Measurements from ENCODE around the gene PVALEF. TPM values are rescaled to one million over a fixed set of nuclear protein-coding genes. Genes with fewer than 3 reads are reported as not detected.
A peak's percentile ranks its signal among the peaks of the same experiment; 100 is the strongest.
"Not testable (repeated sequence)": the region's sequence is repeated elsewhere in the genome, so short reads cannot be mapped to it uniquely, and the experiment has no call there.

The PVALEF gene
- total RNA-seq, 1 donor from 2014 or later: not detected

DNA sequence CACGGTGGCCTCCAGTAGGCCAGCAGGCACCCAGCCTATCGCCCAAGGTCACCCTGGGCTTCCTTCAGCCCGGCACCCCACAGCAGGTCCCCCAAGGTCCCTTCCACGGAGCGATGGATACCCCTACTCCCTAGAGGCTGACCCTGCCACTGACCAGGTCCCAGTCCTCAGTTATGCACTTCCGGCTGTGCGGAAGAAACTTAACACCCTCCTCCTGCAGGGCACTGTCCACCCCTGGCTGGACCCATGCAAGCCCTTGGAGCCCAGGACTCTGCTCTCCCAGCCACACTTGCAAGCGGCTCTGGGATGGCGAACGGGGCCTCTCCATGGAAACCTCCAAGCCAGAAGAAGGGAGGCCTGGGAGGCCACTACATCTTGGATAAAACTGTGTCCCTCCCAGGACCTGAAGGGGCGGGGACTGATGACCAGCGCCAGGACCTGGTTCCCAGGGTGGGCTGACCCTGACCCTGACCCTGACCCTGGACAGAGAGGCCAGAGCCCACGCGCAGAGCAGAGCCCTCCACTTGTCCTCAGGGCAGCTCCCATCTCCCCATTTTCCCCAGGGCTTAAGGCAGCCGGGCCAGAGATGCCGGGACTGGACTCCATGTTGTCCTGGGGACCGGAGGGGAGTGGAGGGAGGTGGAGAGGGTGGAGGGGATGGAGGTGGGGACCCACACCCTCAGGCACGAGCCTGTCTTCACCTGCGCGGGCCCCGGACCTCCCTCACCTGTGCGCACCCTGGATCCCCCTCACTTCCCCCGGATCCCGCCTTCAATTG is 56.7 kb downstream of the PVALEF start:
- intact Hi-C loops (cut with DNase I): no loop called here
- TF ChIP-seq, protein P1, sequence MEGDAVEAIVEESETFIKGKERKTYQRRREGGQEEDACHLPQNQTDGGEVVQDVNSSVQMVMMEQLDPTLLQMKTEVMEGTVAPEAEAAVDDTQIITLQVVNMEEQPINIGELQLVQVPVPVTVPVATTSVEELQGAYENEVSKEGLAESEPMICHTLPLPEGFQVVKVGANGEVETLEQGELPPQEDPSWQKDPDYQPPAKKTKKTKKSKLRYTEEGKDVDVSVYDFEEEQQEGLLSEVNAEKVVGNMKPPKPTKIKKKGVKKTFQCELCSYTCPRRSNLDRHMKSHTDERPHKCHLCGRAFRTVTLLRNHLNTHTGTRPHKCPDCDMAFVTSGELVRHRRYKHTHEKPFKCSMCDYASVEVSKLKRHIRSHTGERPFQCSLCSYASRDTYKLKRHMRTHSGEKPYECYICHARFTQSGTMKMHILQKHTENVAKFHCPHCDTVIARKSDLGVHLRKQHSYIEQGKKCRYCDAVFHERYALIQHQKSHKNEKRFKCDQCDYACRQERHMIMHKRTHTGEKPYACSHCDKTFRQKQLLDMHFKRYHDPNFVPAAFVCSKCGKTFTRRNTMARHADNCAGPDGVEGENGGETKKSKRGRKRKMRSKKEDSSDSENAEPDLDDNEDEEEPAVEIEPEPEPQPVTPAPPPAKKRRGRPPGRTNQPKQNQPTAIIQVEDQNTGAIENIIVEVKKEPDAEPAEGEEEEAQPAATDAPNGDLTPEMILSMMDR (IDR thresholded peaks at IDR 0.05): no peak
- Histone ChIP-seq H3K36me3 (no peaks in the 10 kb centered on the region), H3K27me3 (no peaks in the 10 kb centered on the region), H3K4me3 (peak overlapping the region; percentile 75), H3K9me3 (no peaks in the 10 kb centered on the region), H3K4me1 (peaks cover 16% of the 10 kb centered on the region), H3K27ac (no peak overlapping the region)
- ATAC-seq (peak; percentile 0), DNase-seq (no peak)

DNA sequence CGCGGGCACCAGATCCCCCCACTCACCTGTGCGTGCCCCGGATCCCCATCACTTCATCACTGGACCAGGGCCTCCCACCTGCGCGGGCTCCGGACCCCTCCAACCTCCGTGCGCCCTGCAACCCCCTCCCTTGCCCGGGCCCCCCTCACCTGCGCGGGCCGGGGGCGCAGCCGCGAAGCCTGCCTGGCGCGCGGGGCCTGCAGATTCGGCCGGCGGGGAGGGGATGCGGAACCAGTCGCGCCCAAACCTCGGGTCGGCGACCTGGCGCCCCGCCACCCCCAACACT is 57.3 kb downstream of the PVALEF start:
- ATAC-seq (peak; percentile 1), DNase-seq (no peak)
- Histone ChIP-seq H3K4me1 (peaks cover 16% of the 10 kb centered on the region), H3K27ac (no peak overlapping the region), H3K4me3 (peak overlapping the region; percentile 75), H3K36me3 (no peaks in the 10 kb centered on the region), H3K27me3 (no peaks in the 10 kb centered on the region), H3K9me3 (no peaks in the 10 kb centered on the region)
- TF ChIP-seq, protein P1 (IDR thresholded peaks at IDR 0.05): no peak
- intact Hi-C loops (cut with DNase I): no loop called here

DNA sequence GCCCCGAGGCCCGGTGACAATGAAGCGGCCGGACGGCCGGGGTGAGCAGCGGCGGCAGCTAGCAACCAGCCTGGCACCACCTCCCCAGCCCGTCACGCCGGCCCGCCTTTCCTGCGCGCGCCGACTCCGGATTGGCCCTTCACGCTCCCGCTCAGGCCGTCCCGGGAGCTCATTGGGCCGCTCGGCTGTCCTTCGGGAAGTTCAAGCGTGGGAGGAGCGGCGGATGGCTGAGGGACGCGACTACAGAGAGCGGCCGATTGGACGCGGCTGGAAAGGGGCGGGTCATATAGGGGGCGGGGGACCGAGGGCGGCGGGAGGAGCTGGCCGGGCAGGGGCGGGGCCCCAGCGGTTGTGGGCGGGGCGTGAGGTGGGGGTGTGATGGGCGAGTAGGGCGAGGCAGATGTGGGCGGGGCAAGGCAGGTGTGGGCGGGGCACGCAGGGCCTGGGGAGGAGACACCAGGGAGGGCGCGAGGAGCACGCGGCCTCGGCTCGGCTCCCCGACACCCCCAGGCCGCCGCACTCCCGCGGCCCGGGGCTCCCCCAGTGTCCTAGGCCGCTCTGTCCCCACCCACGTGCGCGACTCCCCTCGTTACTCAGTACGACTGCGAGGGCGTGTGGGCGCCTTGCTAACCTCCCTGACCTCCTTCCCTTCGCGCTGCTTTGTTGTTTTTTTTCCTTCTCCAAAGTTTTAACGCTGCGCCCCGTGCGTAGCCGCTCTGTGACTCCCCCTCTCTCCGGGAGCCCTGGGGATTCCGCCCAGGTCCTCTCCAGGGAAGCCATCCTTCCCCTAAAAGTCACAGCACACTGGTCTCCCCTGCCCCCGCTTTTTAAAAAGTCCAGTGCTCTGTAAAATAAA is 57.8 kb downstream of the PVALEF start, which contains the start of gene CEP131:
TSS of gene CEP131 (minus strand) at position 60 of the 856 bp plus-strand sequence. CDS start 2,909 bp downstream, outside the sequence.
- Histone ChIP-seq H3K9me3 (no peaks in the 10 kb centered on the region), H3K36me3 (no peaks in the 10 kb centered on the region), H3K27me3 (no peaks in the 10 kb centered on the region), H3K4me3 (peak within 1 kb of the TSS; percentile 75), H3K27ac (no peak within 1 kb of the TSS), H3K4me1 (peaks cover 16% of the 10 kb centered on the region)
- TF ChIP-seq, protein P1 (IDR thresholded peaks at IDR 0.05): no peak
- ATAC-seq (peak; percentile 97), DNase-seq (peak; percentile 100)
- intact Hi-C loops (cut with DNase I): no loop called here

- no peaks in the 10 kb centered on the region for H3K27me3 ChIP-seq
Observed at GRCh38 chr17:81223762-81224130, 58.4 kb downstream of the PVALEF start.

DNA sequence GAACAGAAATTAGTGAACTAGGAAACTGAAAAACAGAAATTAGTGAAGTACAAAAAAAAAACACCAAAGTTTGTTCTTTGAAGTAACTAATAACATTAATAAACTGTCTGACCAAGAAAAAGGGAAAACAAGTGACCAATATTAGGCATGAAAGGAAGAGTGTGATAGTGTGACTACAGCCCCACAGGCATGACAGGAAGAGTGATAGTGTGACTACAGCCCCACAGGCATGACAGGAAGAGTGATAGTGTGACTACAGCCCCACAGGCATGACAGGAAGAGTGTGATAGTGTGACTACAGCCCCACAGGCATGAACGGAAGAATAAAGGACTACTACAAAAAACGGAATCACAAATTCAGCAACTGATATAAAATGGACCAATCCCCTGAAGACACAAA is 62.3 kb downstream of the PVALEF start:
- H3K27me3 ChIP-seq; DNase-seq; H3K27ac ChIP-seq; H3K4me3 ChIP-seq; H3K4me1 ChIP-seq; H3K9me3 ChIP-seq; intact Hi-C loops (cut with DNase I); ATAC-seq: not testable (repeated sequence)
- peaks cover 31% of the 10 kb centered on the region for H3K36me3 ChIP-seq

More at GRCh38 chr17:81223762-81224130, 58.4 kb downstream of the PVALEF start:
- Histone ChIP-seq H3K4me3 (peak overlapping the region; percentile 47), H3K27ac (no peak overlapping the region), H3K36me3 (no peaks in the 10 kb centered on the region), H3K4me1 (peaks cover 16% of the 10 kb centered on the region), H3K9me3 (no peaks in the 10 kb centered on the region)
- DNase-seq: no peak
- no peak for ATAC-seq
- intact Hi-C loops (cut with DNase I): no loop called here
- TF ChIP-seq, protein P1 (IDR thresholded peaks at IDR 0.05): no peak

DNA sequence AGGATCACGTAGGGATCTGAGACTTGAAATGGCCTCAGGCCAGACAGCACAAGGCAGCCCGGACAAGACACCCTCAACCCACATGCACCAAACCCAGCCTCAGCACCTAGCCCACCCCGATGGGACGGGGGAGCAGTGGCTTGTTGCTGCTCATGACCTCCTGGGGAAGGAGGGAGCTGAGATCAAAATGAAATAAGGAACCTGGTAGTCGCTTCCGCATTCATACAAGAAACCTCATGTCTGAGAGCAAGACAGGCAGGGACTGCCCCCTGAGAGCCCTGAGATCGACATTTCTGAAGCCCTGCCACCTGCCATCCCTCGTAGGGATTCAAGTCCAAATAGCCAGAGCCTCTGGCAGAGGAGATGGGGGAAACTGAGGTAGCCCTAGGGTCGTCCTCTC is 63.1 kb downstream of the PVALEF start:
- Histone ChIP-seq H3K4me3 (no peak overlapping the region), H3K9me3 (no peaks in the 10 kb centered on the region), H3K27ac (no peak overlapping the region), H3K4me1 (peaks cover 6% of the 10 kb centered on the region), H3K36me3 (peaks cover 34% of the 10 kb centered on the region), H3K27me3 (no peaks in the 10 kb centered on the region)
- intact Hi-C loops (cut with DNase I): no loop called here
- DNase-seq (no peak), ATAC-seq (peak; percentile 60)
- TF ChIP-seq, protein P1 (IDR thresholded peaks at IDR 0.05): no peak

Measured in upper lobe of right lung (tissue), 1 donor.